ENCODE data around the gene KIAA1614.
"Not testable (repeated sequence)": the region's sequence is repeated elsewhere in the genome, so short reads cannot be mapped to it uniquely, and the experiment has no call there.

The KIAA1614 gene

DNA sequence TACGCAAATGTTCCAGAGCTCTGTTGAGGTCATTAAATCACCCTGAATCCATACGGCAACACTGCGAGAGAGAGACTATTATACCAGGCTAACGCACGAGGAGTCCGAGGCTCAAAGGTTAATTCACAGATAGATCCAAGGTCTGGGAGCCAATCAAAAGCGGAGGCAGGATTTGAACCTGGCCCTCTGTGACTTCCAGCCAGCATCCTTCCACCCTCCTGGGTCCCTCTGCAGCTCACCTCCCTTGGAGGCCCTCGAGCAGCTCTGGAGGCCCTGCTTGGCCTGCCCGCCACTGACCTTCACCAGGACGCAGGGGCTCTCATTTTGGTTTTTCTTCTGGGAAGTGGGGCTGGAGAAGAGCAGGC lies 42.1 kb downstream of the KIAA1614 start:
- DNase-seq, result no peak
- H3K79me1 ChIP-seq (ENCODE audit: low read length), result no peaks in the 10 kb centered on the region
- no peaks in the 10 kb centered on the region for H3K27me3 ChIP-seq (ENCODE audit: insufficient read depth, low read length, poor library complexity)
- H2BK5ac ChIP-seq (ENCODE audit: low read length), result no peak overlapping the region
- no peak overlapping the region for H3K4me3 ChIP-seq (ENCODE audit: low read length)
- no peak overlapping the region for H3K23ac ChIP-seq (ENCODE audit: low read length)
- no peak overlapping the region for H4K5ac ChIP-seq (ENCODE audit: low read length)
- H3K18ac ChIP-seq (ENCODE audit: low read length), result no peak overlapping the region
- H3K56ac ChIP-seq (ENCODE audit: low read length), result no peak overlapping the region
- no peak overlapping the region for H2AK5ac ChIP-seq (ENCODE audit: low read length)
- H3K4ac ChIP-seq (ENCODE audit: low read depth, low read length), result no peak overlapping the region
- WGBS (ENCODE audit: extremely low coverage, insufficient coverage, low lambda C conversion rate), result no CpG with 5 or more reads among the region's 10 CpGs
- H3K79me2 ChIP-seq (ENCODE audit: control insufficient read depth, insufficient read depth, low read length), result no peaks in the 10 kb centered on the region
- H2BK120ac ChIP-seq (ENCODE audit: low read depth, low read length), result no peak overlapping the region
- H3K4me1 ChIP-seq (ENCODE audit: control insufficient read depth, low read depth, low read length), result no peaks in the 10 kb centered on the region
- no peak overlapping the region for H3K4me2 ChIP-seq (ENCODE audit: low read length)
- no peak overlapping the region for H3K27ac ChIP-seq (ENCODE audit: low read depth, low read length)
- no peaks in the 10 kb centered on the region for H3K36me3 ChIP-seq (ENCODE audit: control insufficient read depth, insufficient read depth, low read length)
- H4K8ac ChIP-seq (ENCODE audit: low read depth, low read length), result no peak overlapping the region
- H3K9ac ChIP-seq (ENCODE audit: low read length), result no peak overlapping the region
- no peak overlapping the region for H2BK15ac ChIP-seq (replicated peaks; ENCODE audit: low read depth)

DNA sequence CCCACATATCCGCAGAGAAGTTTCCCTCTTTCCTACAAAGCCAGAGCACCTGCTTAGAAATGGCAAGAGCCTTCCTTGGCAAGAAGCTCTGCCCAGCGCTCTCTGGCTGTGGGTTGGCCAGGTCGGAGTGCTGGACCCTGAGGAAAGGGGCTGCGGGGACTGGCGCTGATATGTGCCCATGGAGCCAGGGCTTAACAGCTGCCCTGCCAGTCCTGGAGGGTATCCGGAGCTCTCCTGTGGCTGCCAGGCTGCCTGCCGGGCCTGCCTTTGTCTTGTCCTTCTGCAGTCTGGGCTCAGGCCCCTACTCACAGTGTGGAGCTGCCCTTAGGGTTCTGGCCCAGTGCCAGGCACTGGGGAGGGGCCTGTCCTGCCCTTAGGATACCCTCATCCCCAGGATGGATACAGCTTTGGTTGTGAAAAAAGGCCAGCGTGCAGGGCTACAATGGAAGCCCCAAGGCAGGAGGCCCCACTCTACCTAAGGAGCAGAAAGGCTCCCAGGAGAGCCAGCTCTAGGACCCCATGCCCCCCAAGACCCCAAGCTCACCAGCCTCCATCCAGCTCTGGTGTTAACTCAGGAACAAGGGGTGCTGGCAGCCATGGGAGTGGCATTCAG lies 43.4 kb downstream of the KIAA1614 start:
- H3K23ac ChIP-seq (ENCODE audit: low read length), result no peak overlapping the region
- no peak overlapping the region for H3K27ac ChIP-seq (ENCODE audit: low read depth, low read length)
- no peak overlapping the region for H3K56ac ChIP-seq (ENCODE audit: low read length)

DNA sequence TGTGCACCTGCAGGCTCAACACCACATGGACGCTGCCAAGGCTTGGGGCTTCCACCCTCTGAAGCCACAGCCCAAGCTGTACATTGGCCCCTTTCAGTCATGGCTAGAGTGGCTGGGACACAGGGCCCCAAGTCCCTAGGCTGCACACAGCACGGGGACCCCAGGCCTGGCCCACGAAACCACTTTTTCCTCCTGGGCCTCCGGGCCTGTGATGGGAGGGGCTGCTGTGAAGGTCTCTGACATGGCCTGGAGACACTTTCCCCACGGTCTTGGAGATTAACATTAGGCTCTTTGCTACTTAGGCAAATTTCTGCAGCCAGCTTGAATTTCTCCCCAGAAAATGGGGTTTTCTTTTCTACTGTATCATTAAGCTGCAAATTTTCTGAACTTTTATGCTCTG lies 46.9 kb downstream of the KIAA1614 start:
- no CpG with 5 or more reads among the region's 5 CpGs for WGBS (ENCODE audit: extremely low coverage, insufficient coverage, low lambda C conversion rate)

More for the DNA sequence above, 43.4 kb downstream of the KIAA1614 start:
- Histone ChIP-seq H3K4ac (ENCODE audit: low read depth, low read length) (no peak overlapping the region), H3K18ac (ENCODE audit: low read length) (no peak overlapping the region), H2AK5ac (ENCODE audit: low read length) (no peak overlapping the region), H4K8ac (ENCODE audit: low read depth, low read length) (no peak overlapping the region), H3K4me3 (ENCODE audit: low read length) (no peak overlapping the region), H3K36me3 (ENCODE audit: control insufficient read depth, insufficient read depth, low read length) (no peaks in the 10 kb centered on the region), H2BK15ac (replicated peaks; ENCODE audit: low read depth) (no peak overlapping the region), H3K79me1 (ENCODE audit: low read length) (no peaks in the 10 kb centered on the region), H4K5ac (ENCODE audit: low read length) (no peak overlapping the region), H2BK120ac (ENCODE audit: low read depth, low read length) (no peak overlapping the region), H3K27me3 (ENCODE audit: insufficient read depth, low read length, poor library complexity) (no peaks in the 10 kb centered on the region), H3K4me2 (ENCODE audit: low read length) (no peak overlapping the region), H2BK5ac (ENCODE audit: low read length) (no peak overlapping the region), H3K9ac (ENCODE audit: low read length) (no peak overlapping the region), H3K79me2 (ENCODE audit: control insufficient read depth, insufficient read depth, low read length) (no peaks in the 10 kb centered on the region), H3K4me1 (ENCODE audit: control insufficient read depth, low read depth, low read length) (no peaks in the 10 kb centered on the region)
- DNase-seq, result no peak
- no CpG with 5 or more reads among the region's 8 CpGs for WGBS (ENCODE audit: extremely low coverage, insufficient coverage, low lambda C conversion rate)

DNA sequence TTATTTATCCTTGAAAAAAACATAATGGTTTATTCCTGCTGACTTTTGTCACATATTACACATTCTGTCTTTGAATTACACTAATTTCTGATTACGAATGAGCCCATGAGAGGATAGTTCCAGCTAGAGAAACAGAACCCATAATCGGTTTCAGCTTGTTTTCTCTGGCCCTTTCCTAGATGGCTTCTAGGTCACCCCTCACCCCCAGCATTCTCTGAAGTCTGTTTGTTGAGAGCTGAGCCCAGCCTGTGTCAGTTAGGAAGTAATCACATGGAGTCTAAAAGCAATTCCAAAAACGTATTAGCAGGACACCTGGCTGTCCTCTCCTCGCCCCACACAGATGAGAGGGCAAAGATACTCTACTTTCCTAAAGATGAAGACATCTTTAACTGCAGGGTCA lies 48.9 kb downstream of the KIAA1614 start:
- no peak overlapping the region for H2AK5ac ChIP-seq (ENCODE audit: low read length)
- peaks cover 2% of the 10 kb centered on the region for H3K79me1 ChIP-seq (ENCODE audit: low read length)
- H3K56ac ChIP-seq (ENCODE audit: low read length), result no peak overlapping the region
- H3K4me1 ChIP-seq (ENCODE audit: control insufficient read depth, low read depth, low read length), result no peaks in the 10 kb centered on the region
- no peak overlapping the region for H3K23ac ChIP-seq (ENCODE audit: low read length)
- no peak overlapping the region for H2BK120ac ChIP-seq (ENCODE audit: low read depth, low read length)
- no peak overlapping the region for H3K27ac ChIP-seq (ENCODE audit: low read depth, low read length)
- no peak overlapping the region for H3K4me3 ChIP-seq (ENCODE audit: low read length)
- H2BK5ac ChIP-seq (ENCODE audit: low read length), result no peak overlapping the region
- no peak overlapping the region for H3K4ac ChIP-seq (ENCODE audit: low read depth, low read length)
- H3K18ac ChIP-seq (ENCODE audit: low read length), result no peak overlapping the region
- no CpG with 5 or more reads among the region's 4 CpGs for WGBS (ENCODE audit: extremely low coverage, insufficient coverage, low lambda C conversion rate)
- H3K9ac ChIP-seq (ENCODE audit: low read length), result no peak overlapping the region
- H3K36me3 ChIP-seq (ENCODE audit: control insufficient read depth, insufficient read depth, low read length), result no peaks in the 10 kb centered on the region
- H3K79me2 ChIP-seq (ENCODE audit: control insufficient read depth, insufficient read depth, low read length), result no peaks in the 10 kb centered on the region
- H4K8ac ChIP-seq (ENCODE audit: low read depth, low read length), result no peak overlapping the region
- no peak overlapping the region for H4K5ac ChIP-seq (ENCODE audit: low read length)
- H3K4me2 ChIP-seq (ENCODE audit: low read length), result no peak overlapping the region
- no peak for DNase-seq
- H3K27me3 ChIP-seq (ENCODE audit: insufficient read depth, low read length, poor library complexity), result no peaks in the 10 kb centered on the region
- H2BK15ac ChIP-seq (replicated peaks; ENCODE audit: low read depth), result no peak overlapping the region

More for the DNA sequence above, 46.9 kb downstream of the KIAA1614 start:
- not testable (repeated sequence) for H3K79me2 ChIP-seq (ENCODE audit: control insufficient read depth, insufficient read depth, low read length); H3K18ac ChIP-seq (ENCODE audit: low read length); H4K8ac ChIP-seq (ENCODE audit: low read depth, low read length); H3K27ac ChIP-seq (ENCODE audit: low read depth, low read length); H2BK15ac ChIP-seq (replicated peaks; ENCODE audit: low read depth); H2BK5ac ChIP-seq (ENCODE audit: low read length); DNase-seq; H3K4ac ChIP-seq (ENCODE audit: low read depth, low read length); H3K9ac ChIP-seq (ENCODE audit: low read length); H3K4me3 ChIP-seq (ENCODE audit: low read length); H3K23ac ChIP-seq (ENCODE audit: low read length); H3K4me1 ChIP-seq (ENCODE audit: control insufficient read depth, low read depth, low read length); H3K4me2 ChIP-seq (ENCODE audit: low read length); H2BK120ac ChIP-seq (ENCODE audit: low read depth, low read length); H3K56ac ChIP-seq (ENCODE audit: low read length); H3K79me1 ChIP-seq (ENCODE audit: low read length); H4K5ac ChIP-seq (ENCODE audit: low read length); H3K36me3 ChIP-seq (ENCODE audit: control insufficient read depth, insufficient read depth, low read length); H3K27me3 ChIP-seq (ENCODE audit: insufficient read depth, low read length, poor library complexity); H2AK5ac ChIP-seq (ENCODE audit: low read length)

DNA sequence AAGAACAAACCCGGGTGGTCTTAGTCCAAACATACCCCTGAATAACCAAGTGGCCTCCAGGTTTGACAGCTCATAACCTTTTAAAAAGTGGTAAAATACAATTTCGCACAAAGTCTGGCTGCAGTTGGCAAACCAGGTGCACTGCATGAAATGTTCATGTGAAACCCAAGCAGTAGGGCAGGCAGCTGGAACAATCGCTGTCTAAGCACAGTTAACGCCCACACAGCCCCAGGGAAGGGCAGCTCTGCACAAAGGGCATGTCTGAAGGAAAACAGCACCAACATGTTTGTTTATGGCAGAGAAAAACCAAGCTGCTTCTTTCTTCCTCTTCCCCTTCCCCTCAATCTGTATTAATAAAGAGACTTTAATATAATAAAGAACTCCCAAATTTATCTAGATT lies 49.5 kb downstream of the KIAA1614 start:
- no peaks in the 10 kb centered on the region for H3K79me2 ChIP-seq (ENCODE audit: control insufficient read depth, insufficient read depth, low read length)
- H2AK5ac ChIP-seq (ENCODE audit: low read length), result no peak overlapping the region
- no peak overlapping the region for H3K18ac ChIP-seq (ENCODE audit: low read length)
- H3K27me3 ChIP-seq (ENCODE audit: insufficient read depth, low read length, poor library complexity), result no peaks in the 10 kb centered on the region
- H4K8ac ChIP-seq (ENCODE audit: low read depth, low read length), result no peak overlapping the region
- no peak overlapping the region for H3K4ac ChIP-seq (ENCODE audit: low read depth, low read length)
- H2BK5ac ChIP-seq (ENCODE audit: low read length), result no peak overlapping the region
- H3K4me3 ChIP-seq (ENCODE audit: low read length), result no peak overlapping the region
- H2BK120ac ChIP-seq (ENCODE audit: low read depth, low read length), result no peak overlapping the region
- H3K36me3 ChIP-seq (ENCODE audit: control insufficient read depth, insufficient read depth, low read length), result no peaks in the 10 kb centered on the region
- H3K79me1 ChIP-seq (ENCODE audit: low read length), result peaks cover 2% of the 10 kb centered on the region
- WGBS (ENCODE audit: extremely low coverage, insufficient coverage, low lambda C conversion rate), result no CpG with 5 or more reads among the region's 4 CpGs
- no peak overlapping the region for H3K56ac ChIP-seq (ENCODE audit: low read length)
- H3K27ac ChIP-seq (ENCODE audit: low read depth, low read length), result no peak overlapping the region
- H3K23ac ChIP-seq (ENCODE audit: low read length), result no peak overlapping the region
- no peak overlapping the region for H3K4me2 ChIP-seq (ENCODE audit: low read length)
- no peaks in the 10 kb centered on the region for H3K4me1 ChIP-seq (ENCODE audit: control insufficient read depth, low read depth, low read length)
- no peak for DNase-seq
- no peak overlapping the region for H2BK15ac ChIP-seq (replicated peaks; ENCODE audit: low read depth)
- no peak overlapping the region for H3K9ac ChIP-seq (ENCODE audit: low read length)
- H4K5ac ChIP-seq (ENCODE audit: low read length), result no peak overlapping the region

DNA sequence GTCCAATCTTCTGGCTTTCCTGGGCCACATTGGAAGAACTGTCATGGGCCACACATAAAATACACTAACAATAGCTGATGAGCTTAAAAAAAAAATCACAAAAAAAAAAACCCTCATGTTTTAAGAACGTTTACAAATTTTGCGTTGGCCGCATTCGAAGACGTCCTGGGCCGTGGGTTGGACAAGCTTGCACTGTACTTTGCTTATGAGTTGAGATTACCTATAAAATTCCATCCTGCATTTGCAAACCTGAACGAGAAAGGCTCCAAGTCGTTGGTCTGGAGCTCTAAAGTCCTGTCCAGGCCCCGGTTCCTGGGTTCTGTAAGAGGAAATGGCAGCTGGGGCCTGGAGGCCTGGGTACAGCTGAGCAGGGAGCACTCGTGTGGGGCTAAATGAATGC lies 51.4 kb downstream of the KIAA1614 start:
- DNase-seq, result no peak
- Histone ChIP-seq H3K27me3 (ENCODE audit: insufficient read depth, low read length, poor library complexity) (no peaks in the 10 kb centered on the region), H2BK120ac (ENCODE audit: low read depth, low read length) (no peak overlapping the region), H3K79me1 (ENCODE audit: low read length) (peaks cover 2% of the 10 kb centered on the region), H3K4ac (ENCODE audit: low read depth, low read length) (no peak overlapping the region), H3K79me2 (ENCODE audit: control insufficient read depth, insufficient read depth, low read length) (no peaks in the 10 kb centered on the region), H4K8ac (ENCODE audit: low read depth, low read length) (no peak overlapping the region), H3K23ac (ENCODE audit: low read length) (no peak overlapping the region), H3K4me3 (ENCODE audit: low read length) (no peak overlapping the region), H3K36me3 (ENCODE audit: control insufficient read depth, insufficient read depth, low read length) (no peaks in the 10 kb centered on the region), H2AK5ac (ENCODE audit: low read length) (no peak overlapping the region), H3K18ac (ENCODE audit: low read length) (no peak overlapping the region), H2BK15ac (replicated peaks; ENCODE audit: low read depth) (no peak overlapping the region), H3K9ac (ENCODE audit: low read length) (no peak overlapping the region), H2BK5ac (ENCODE audit: low read length) (no peak overlapping the region), H3K56ac (ENCODE audit: low read length) (no peak overlapping the region), H3K27ac (ENCODE audit: low read depth, low read length) (no peak overlapping the region), H3K4me2 (ENCODE audit: low read length) (no peak overlapping the region), H4K5ac (ENCODE audit: low read length) (no peak overlapping the region), H3K4me1 (ENCODE audit: control insufficient read depth, low read depth, low read length) (no peaks in the 10 kb centered on the region)
- no CpG with 5 or more reads among the region's 10 CpGs for WGBS (ENCODE audit: extremely low coverage, insufficient coverage, low lambda C conversion rate)
